GM19043 (cell line): Measurements from ENCODE around the gene GPR82.
A peak's percentile ranks its signal among the peaks of the same experiment; 100 is the strongest.
"Not testable (repeated sequence)": the region's sequence is repeated elsewhere in the genome, so short reads cannot be mapped to it uniquely, and the experiment has no call there.

ENCODE experiments used
- ATAC-seq: cut with Tn5 transposase; IDR thresholded peaks from one replicate; pipeline ENCODE4 v1.9.1; 2021; ENCODE audit warnings: low read depth; ENCODE audit not compliant: unreplicated experiment

Gene GPR82

GRCh38 chrX:41718481-41719235 lies 5.3 kb upstream of the GPR82 start:
- no peak for ATAC-seq

- not testable (repeated sequence) for ATAC-seq
Observed at GRCh38 chrX:41719610-41720009, 4.4 kb upstream of the GPR82 start.

GRCh38 chrX:41720125-41720779 lies 3.7 kb upstream of the GPR82 start:
- ATAC-seq = peak; percentile 80

- ATAC-seq = no peak
Observed at GRCh38 chrX:41721590-41721989, 2.4 kb upstream of the GPR82 start.

- no peak for ATAC-seq
Observed at GRCh38 chrX:41722214-41722613, 1.8 kb upstream of the GPR82 start.

- ATAC-seq = no peak
Observed at GRCh38 chrX:41722816-41723618, 964 bp upstream of the GPR82 start.

GRCh38 chrX:41728125-41728524 lies 4.1 kb downstream of the GPR82 start:
- no peak for ATAC-seq

GRCh38 chrX:41730081-41730480 lies 6.1 kb downstream of the GPR82 start:
- no peak for ATAC-seq

- ATAC-seq = no peak
Observed at GRCh38 chrX:41732260-41732659, 8.3 kb downstream of the GPR82 start.

- ATAC-seq = peak; percentile 95
Observed at GRCh38 chrX:41733939-41734338, 10.0 kb downstream of the GPR82 start.

GRCh38 chrX:41734530-41734929 lies 10.5 kb downstream of the GPR82 start:
- ATAC-seq = no peak

GRCh38 chrX:41737065-41737464 lies 13.1 kb downstream of the GPR82 start:
- no peak for ATAC-seq

GRCh38 chrX:41739871-41740270 lies 15.9 kb downstream of the GPR82 start:
- ATAC-seq = no peak

- ATAC-seq = no peak
Observed at GRCh38 chrX:41750716-41751115, 26.7 kb downstream of the GPR82 start.

- ATAC-seq = no peak
Observed at GRCh38 chrX:41758401-41758800, 34.4 kb downstream of the GPR82 start.

- no peak for ATAC-seq
Observed at GRCh38 chrX:41759817-41760216, 35.8 kb downstream of the GPR82 start.

GRCh38 chrX:41761169-41761568 lies 37.2 kb downstream of the GPR82 start:
- no peak for ATAC-seq

GRCh38 chrX:41761702-41762101 lies 37.7 kb downstream of the GPR82 start:
- no peak for ATAC-seq

- ATAC-seq = no peak
Observed at GRCh38 chrX:41779030-41779564, 55.1 kb downstream of the GPR82 start.
